CD4-positive, alpha-beta T cell treated with Interleukin-1 beta for 1 hour (primary cell): ENCODE results near the gene TMEM132E.
"Not testable (repeated sequence)": the region's sequence is repeated elsewhere in the genome, so short reads cannot be mapped to it uniquely, and the experiment has no call there.

Source experiments
- DNase-seq, 2 donors: peaks; one replicate each; pipeline ENCODE4 v3.0.0-alpha.2; 2020 to 2022

Gene TMEM132E, protein sequence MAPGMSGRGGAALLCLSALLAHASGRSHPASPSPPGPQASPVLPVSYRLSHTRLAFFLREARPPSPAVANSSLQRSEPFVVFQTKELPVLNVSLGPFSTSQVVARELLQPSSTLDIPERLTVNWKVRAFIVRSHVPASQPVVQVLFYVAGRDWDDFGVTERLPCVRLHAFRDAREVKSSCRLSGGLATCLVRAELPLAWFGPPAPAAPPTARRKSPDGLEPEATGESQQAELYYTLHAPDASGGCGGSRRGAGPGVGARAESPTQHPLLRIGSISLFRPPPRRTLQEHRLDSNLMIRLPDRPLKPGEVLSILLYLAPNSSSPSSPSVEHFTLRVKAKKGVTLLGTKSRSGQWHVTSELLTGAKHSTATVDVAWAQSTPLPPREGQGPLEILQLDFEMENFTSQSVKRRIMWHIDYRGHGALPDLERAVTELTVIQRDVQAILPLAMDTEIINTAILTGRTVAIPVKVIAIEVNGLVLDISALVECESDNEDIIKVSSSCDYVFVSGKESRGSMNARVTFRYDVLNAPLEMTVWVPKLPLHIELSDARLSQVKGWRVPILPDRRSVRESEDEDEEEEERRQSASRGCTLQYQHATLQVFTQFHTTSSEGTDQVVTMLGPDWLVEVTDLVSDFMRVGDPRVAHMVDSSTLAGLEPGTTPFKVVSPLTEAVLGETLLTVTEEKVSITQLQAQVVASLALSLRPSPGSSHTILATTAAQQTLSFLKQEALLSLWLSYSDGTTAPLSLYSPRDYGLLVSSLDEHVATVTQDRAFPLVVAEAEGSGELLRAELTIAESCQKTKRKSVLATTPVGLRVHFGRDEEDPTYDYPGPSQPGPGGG (N-terminal part only)

DNA sequence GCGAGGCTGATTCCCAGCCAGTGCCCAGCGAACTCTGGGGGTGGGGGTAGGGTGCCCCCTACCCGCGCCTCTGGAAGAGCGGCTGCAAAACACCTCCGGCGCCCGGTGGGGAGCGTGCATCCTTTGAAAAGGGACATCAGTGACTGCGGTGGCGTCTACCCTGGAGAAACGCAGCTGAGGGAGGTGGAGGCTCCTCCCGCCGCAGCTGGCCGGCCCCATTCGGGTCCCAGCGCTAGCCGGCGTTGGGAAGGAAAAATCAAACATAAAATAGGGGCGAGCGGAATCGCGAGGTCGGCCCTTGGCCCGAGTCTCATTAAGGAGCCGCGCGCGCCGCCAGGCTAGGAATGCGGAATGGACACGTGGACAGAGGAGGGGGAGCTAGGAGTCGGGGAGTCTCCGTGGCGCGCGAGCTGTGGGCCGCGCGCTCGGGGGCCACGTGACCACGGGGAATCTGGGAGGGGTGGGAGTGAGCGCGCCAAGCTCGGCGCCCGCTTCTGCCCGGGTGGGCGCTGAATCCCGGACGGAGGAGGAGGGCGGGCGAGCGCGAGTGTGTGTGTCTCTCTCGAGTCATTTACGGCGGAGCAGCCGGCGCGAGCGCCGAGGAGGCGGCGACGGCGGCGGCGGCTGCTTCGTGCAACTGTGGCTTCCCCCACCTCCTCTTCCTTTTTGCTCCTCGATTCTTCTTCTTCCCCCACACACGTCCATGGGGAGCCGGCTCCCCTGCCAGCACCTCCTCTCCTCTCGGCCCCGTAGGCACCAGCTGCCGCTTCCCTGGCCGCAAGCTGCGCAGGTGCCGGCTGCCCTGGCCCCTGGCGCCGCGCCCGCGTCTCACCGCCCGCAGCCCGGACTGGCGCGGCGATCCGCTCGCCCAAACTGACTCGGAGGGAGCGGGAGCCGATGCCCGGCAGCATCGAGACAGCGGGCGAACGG lies at the start of gene TMEM132E:
TSS of gene TMEM132E (plus strand) at position 566 of the 930 bp plus-strand sequence. CDS start 1,495 bp downstream, outside the sequence.
- DNase-seq = no peak

DNA sequence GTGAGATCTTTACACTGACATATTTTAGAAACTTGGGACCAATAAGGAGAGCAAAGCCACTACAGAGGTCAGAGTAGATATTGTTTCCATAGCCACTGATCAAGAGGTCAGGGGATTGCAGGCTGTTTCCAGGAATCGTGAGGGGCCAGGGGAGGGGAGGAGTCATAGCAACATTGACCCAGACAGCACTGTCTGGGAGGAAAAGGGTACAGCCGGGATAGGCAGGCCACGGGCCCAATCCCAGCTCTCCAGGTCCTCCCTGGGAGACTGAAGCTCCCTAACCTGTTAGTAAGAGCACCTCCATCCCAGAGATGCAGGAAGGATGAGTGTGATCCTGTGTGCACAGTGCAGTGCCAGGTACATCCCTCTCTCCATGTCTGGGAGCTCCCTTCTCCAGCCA lies 48.5 kb upstream of the TMEM132E start:
- DNase-seq = no peak

DNA sequence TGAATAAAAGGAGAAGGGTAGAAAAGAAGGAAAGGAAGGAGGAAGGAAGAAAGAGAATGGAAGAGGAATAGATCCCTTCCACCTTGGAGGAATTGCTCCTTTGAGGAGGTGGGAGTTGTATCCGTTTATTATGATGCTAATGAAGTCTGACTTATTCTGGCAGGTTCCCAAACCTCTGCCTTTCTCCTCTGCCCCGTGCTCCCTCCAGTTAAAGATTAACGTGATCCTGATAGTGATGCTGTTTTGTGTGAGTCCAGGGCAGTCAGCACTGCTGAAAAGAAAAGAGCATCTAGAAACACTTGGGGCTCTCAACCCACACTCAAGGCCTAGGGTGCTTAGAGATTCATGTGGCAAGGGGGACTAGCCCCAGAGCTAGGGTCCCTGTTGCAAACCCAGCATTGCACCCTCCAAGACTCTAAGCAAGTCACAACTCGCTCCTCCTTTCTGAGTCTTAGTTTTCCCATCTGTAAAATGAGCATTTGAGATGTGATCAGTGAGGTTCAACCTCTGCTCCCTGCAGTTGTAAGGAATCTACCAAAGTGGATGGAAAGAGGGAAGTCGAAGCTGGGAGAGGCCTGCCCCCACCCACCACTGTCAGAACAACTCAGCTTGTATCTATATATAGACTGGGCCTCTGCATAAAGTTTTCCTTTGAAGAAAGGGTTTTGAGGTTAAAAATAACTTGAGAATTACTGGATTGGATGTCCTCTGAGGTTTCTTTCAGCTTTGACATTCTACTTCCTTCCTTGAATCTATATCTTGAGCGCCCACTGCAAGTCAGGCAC lies 46.9 kb upstream of the TMEM132E start:
- DNase-seq = no peak

DNA sequence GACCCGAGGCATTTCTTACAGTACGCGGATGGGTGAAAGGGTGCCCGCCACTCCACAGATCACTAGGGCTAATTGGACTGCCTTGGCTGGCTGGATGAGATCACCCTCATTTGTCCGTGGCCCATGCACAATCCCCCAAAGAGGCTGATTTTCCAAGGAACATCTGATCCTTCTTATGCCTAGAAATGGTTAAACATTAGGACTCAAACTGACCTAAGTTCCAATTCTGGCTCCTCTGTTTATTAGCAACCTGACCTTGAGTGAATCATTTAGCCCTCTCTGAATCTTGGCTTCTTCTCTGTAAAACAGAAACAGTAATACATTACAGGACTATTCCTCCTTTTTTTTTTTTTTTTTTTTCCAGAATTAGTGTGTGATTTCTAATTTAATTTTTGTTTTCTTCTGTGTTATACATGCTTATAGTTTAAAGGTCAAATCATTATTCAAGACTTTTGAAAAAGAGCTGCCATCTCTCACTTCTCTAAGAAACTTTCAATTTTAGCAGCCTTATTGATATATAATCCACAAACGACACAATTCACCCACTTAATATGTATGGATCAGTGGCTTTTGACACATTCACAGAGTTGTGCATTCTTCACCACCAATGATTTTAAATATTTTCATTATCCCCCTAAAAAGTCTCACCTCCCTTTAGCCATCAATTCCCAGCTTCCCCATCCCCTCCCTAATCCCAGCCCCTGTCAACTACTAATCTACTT lies 45.4 kb upstream of the TMEM132E start:
- no peak for DNase-seq

DNA sequence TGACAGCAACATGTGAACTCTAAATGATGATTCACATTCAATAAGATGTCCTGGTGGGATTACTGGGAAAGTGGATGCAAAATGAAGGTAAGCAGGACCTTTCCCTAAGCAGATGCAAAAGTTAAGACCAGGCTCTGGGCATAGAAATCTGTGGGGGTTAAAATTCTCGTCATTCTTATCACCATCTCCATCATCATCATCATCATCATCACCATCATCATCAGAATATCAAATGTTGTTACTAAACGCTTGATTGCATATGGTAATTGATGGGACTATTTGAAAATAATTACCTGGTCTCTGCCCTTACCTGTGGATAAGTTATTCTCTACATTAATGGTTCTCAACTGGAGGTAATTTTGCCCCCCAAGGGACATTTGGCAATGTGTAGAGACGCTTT lies 41.9 kb upstream of the TMEM132E start:
- no peak for DNase-seq

DNA sequence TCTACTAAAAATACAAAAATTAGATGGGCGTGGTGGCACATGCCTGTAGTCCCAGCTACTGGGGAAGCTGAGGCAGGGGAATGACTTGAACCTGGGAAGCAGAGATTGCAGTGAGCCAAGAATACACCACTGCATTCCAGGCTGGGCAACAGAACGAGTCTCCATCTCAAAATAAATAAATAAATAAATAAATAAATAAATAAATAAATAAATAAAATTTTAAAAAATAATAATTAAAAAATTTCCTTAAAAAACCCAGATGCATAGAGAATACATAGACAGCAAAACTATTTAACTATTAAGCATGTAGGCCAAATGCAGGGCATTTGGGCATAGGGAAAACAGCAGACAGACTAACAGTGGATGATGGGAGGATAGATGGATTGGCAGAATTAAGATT lies 40.8 kb upstream of the TMEM132E start:
- not testable (repeated sequence) for DNase-seq

DNA sequence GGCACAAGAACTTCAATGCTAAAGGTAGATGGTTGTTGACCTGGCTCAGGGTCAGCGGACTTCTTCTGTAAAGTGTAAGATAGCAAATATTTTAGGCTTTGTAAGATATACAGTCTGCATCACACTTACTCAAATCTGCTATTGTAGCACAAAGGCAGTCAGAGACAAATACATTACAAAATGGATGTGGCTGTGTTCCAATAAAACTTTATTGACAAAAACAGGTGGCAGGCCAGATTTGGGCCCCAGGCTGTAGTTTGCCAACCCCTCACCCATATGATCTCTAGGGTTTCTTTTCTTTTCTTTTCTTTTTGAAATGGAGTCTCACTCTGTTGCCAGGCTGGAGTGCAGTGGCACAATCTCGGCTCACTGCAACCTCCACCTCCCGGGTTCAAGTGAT lies 39.5 kb upstream of the TMEM132E start:
- DNase-seq = no peak

DNA sequence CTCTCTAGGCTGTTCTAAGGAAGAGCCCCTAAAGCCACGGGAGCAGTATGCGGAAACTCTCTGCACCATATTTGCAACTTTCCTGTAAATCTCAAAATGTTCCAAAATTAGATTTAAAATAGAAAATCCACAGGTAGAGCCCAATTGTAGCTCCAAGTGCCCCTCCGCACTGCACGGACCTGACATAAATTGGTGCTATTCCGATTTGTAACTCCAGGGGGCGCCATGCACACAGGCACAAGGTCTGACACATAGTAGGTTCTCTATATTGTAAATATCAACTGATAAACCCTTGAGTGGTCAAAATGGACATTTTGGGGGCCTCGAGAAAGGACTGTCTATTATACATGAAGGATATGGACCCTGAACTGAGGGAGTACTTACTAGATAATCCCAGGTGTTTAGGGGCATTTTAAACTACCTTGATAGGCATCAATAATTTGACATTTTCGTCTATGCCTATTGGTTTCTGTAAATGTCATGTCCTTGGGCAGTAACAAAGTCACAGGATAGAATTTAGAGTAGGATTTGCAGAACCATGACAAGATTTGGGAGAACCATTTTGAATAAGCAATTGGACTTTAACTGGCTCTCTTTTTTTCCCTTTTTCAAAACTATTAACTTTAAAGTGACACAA lies 36.6 kb upstream of the TMEM132E start:
- DNase-seq = peak; percentile 45 to 67

DNA sequence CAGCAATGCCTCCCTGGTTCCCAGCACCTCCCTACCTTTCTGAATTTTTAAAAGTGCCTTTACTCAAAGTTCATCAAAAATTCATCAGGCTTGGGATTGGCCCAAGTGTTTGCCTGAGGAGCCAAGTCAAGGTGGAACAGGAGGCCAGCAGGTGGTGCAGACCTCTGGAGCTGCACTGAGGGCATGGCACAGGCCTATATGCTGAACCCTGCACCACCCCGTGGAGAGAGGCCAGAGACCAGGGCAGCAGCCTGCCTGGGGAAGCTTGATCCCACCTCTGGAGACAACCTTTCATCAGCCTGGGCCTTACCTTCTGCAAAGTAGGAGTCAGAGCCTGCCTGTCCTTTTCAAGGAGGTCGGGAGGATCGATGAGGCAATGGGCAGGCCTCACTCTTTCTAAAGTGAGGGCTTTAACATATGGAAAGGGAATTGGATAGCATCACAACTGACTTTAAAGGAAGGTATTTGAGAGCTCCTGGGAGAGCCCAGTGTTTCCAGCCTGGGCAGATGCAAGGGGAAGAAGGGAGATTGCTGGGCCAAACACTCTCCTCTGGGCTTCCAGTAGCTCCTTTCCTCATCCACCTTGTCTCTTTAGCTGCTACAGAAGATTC lies 31.8 kb upstream of the TMEM132E start:
- DNase-seq = no peak

DNA sequence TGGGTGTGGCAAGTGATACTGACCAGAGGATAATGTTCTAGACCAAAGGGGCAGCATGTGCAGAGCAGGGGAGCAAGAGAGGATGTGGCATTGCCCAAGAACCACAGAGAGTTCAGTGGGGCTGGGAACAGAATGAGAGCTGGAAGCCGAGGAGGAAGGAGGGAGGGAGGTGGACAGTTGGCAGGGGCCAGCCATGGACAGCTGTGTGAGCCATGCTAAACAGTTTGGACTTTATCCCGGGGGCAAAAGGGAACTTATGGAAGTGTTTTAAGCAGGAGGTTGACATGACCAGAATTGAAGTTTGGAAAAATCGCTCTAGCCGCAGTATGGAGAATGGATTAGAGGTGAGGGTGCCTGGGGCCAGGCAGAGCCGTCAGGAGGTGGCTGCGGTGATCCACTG lies 29.4 kb upstream of the TMEM132E start:
- DNase-seq = no peak

DNA sequence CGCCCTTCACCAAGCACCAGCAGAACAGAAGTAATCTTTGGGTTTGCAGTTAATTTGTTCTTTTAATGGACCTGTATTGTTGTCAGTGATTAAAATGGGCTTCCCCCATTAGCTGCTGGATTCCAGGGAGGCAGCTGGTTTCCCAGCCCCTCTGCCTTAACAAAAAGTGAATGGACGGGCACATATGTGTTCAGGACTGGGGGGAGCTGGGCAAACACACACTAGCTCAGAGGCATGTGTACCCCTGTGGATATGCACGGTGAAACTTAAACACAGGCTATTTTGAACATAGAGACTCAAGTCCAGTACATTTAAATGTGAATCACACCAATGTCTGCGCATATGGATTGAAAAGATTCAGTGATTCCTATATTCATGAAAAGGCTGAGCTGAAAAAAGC lies 25.5 kb upstream of the TMEM132E start:
- no peak for DNase-seq

DNA sequence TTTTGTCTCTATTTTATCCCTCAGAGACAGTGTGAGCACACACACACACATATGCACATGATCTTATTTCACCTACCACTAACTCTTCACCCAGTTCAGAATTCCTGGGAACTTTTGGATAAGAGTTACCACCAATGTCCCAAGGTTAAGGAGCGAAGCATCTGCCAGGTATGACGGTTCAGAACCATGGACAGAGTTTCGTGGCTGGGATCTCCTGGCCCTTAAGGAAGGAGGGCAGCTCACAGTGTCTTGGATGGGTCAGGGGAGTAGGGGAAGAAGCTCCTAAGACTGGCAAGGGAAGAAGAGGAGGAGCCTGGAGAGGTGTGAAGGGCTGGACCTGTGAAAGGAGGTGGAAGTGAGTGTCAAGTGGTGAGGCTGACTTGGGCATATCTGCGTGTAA lies 23.0 kb upstream of the TMEM132E start:
- DNase-seq = no peak

DNA sequence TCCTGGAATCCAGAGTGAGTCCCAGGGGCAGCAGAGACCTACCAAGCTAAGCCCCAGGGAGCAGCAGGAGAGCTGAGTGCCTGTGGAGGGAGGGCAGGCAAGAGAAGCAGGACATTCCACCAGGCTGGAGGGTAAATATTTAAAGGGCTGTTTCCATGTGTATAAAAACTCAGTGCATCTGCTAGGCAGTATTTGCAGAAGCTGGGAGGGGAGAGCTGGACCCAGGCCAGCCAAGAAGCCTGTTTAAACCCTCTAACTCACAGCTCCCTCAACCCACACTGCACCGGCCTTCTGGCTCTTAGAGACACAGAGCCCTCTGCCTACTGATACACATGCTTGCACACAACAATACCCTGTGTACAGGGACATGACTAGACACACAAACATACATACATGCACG lies 22.5 kb upstream of the TMEM132E start:
- no peak for DNase-seq

DNA sequence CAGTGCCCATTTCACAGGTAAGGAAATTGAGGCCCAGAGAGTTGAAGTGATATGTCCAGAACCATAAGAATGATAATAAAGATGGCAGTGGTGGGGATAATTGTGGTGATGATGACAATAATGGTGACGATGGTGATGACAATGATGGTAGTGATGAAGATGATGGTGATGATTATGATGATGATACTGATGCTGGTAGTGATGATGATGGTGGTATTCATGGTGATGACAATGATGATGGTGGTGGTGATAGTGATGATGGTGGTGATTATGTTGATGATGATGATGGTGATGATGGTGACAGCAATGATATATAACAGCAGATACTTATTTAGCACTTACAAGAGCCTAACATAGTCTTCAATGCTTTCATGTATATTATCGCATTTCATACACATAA lies 18.1 kb upstream of the TMEM132E start:
- no peak for DNase-seq

DNA sequence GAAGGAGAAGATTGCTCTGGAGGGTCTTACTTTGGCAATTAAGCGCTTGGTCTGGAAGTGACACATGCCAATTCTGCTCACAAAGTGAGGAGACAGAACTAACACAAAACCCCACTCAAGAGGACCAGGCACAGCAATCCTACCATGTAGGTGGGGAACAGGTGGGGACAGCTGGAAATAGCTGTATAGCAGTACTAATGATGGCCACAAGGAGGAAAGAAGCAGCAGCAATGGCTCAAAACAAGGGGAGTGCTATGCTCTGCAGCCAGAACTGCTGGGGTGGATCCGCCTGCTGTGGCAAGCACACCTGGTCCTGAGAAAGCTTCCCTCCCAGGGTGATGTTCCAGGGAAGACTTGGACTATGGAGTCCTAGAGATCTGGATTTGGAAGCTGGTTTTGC lies 17.0 kb upstream of the TMEM132E start:
- peak in 1 of 2 donors; percentile 17 for DNase-seq

DNA sequence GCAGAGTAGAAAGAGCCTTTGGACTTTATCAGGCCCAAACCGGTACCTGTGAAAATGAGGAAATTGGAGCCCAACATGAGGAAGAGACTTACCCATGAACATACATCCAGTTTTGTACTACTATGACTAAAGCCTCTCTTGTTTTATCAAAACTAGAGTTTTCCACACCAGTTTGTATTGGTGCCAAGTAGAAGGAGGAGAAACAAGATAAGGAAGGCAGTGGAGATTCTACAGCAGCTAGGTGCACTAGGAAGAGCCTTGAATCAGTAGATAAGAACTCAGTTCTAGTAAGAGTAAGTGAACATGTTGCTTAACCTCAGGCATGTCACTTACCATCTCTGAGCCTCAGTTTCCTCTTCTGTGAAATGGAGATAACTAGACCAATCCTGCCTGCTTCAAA lies 13.7 kb upstream of the TMEM132E start:
- DNase-seq = no peak

DNA sequence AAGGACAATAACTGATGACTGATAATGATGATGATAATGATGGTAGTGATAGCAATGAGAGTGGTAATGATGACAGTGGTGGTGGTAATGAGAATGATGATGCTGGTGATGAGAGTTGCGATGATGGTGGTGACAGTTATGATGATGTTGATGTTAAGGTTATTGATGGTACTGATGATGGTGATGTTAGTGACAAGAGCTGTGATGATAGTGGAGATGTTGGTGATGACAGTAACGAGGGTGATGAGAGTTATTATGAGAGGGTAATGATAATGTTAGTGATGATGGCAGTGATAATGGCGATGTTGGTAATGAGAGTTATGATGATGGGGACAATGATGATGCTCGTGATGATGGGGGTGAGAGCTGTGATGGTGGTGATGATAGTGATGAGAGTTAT lies 13.2 kb upstream of the TMEM132E start:
- DNase-seq = no peak

DNA sequence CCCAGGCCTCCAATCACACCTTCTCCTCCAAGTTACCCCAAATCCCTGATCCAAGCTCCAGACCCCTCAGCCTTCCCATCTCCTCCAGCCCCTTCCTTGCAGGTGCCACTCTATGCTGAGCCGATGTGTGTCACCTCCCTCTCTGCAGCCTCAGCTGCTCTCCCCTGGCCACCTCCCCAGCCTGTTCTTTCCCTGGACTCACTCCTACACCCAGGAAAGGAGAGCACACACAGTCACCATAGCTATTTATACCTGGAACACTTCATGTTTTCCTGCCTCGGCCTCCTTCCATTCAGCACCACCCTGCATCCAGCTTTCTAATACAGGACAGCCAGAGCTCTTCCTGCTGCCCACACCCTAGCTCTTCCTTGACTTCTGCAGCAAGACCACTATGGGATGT lies 12.5 kb upstream of the TMEM132E start:
- DNase-seq = no peak

DNA sequence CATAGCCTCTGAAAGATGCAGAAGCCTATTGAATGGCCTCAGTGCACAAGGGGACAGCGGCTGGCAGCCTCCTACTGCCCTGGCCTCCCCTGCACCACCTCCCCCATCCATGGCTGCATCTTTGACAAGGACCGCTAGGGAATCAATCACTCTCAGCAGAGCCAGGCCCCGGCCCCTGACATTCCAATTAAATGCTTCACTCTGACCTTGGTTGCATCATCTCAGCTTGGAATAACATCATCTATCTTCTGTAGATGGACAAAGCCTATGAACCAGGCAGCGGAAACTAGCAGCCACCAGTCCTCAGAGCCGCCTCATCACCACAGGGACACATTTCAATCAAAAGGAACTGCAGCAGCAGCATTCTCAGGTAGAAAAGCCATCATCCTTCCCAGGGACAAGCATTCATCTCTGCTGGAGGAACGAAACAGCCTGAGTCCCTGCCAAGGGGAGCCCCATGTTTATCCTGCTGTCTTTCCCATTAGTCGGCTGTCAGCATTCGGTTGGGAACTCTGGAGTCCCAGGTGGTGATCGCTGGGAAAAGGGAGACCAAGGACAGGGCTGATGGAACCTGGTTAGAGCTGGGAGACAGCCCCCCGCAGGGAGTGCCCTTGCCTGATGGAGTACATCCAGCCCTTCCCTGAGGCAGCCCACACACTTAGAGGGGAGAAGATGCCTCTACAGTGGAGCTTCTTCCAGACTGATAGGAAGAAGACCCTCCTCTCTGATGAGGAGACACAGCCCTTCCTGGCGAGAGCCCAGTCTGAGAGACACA lies 11.5 kb upstream of the TMEM132E start:
- no peak for DNase-seq

DNA sequence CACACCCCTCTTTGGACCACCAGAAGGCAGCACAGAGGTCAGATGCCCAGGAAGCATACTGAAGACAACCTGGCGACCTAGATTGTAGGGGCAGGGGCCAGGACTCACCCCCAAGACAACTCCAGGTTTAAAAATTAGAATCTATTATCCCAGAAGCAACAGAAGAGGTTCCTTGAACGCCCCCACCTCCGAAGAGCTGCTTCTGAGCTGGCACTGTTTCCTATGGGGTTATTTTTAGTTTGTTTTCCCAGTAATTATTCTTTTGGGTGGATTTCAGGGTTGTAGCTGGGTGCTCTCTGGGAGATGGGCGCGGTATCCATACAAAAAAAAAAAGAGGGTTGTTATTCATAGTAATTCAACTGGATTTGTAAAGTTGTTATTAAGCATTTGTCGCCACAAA lies 10.4 kb upstream of the TMEM132E start:
- DNase-seq = no peak
